ENCODE results near the gene PCK2. TPM values are rescaled to one million over a fixed set of nuclear protein-coding genes. Genes with fewer than 3 reads are reported as not detected.
A peak's percentile ranks its signal among the peaks of the same experiment; 100 is the strongest.

PCK2 gene
- total and polyA plus RNA-seq, 2 of the 13 experiments (the other 11 are each of a cell fraction or from before 2014, with no cell fraction given) = 129 to 272 TPM

GRCh38 chr14:24130717-24131548 lies 36.8 kb downstream of the PCK2 start (continued):
- TF ChIP-seq GMEB1 (CRISPR knock-in tag; IDR thresholded peaks at IDR 0.05; ENCODE audit: borderline replicate concordance) = no peak
- TF ChIP-seq DR1 (CRISPR knock-in tag; IDR thresholded peaks at IDR 0.05) = no peak
- TF ChIP-seq HNF4A (CRISPR knock-in tag; IDR thresholded peaks at IDR 0.05) = peak; percentile 82
- 0 out of 2 replicates have a peak, but pooled peaks have one; percentile 41 for TF ChIP-seq NR2C2 (CRISPR knock-in tag; IDR thresholded peaks at IDR 0.05; ENCODE audit: borderline replicate concordance)
- no peak for TF ChIP-seq ZNF570 (CRISPR knock-in tag; IDR thresholded peaks at IDR 0.05; ENCODE audit: borderline replicate concordance)
- no peak; the same call in 1 of the 2 replicates for TF ChIP-seq MTF2 (CRISPR knock-in tag; IDR thresholded peaks at IDR 0.05; ENCODE audit: borderline replicate concordance)
- TF ChIP-seq ZBTB34 (CRISPR knock-in tag; IDR thresholded peaks at IDR 0.05) = no peak
- peak; percentile 91; the same call in 1 of the 2 replicates for TF ChIP-seq ZNF619 (CRISPR knock-in tag; IDR thresholded peaks at IDR 0.05)
- no peak for TF ChIP-seq SNAI1 (CRISPR knock-in tag; IDR thresholded peaks at IDR 0.05; ENCODE audit: borderline replicate concordance)
- no peak for TF ChIP-seq TCF7 (IDR thresholded peaks at IDR 0.05; ENCODE audit: low read depth)
- no peak for TF ChIP-seq BRD4 (CRISPR knock-in tag; IDR thresholded peaks at IDR 0.05)
- no peak for TF ChIP-seq ZNF777 (CRISPR knock-in tag; IDR thresholded peaks at IDR 0.05)
- 0 out of 2 replicates have a peak, but pooled peaks have one; percentile 65 for TF ChIP-seq ZNF550 (CRISPR knock-in tag; IDR thresholded peaks at IDR 0.05; ENCODE audit: borderline replicate concordance)
- TF ChIP-seq SRY (CRISPR knock-in tag; IDR thresholded peaks at IDR 0.05) = no peak
- TF ChIP-seq ZNF354B (CRISPR knock-in tag; IDR thresholded peaks at IDR 0.05) = no peak
- TF ChIP-seq DNMT3B (CRISPR knock-in tag; conservative IDR thresholded peaks at IDR 0.05) = no peak
- no peak for TF ChIP-seq REXO4 (CRISPR knock-in tag; IDR thresholded peaks at IDR 0.05; ENCODE audit: borderline replicate concordance)
- no peak for TF ChIP-seq SSRP1 (CRISPR knock-in tag; IDR thresholded peaks at IDR 0.05)
- TF ChIP-seq RNF219 (CRISPR knock-in tag; IDR thresholded peaks at IDR 0.05) = no peak
- TF ChIP-seq MATR3 (CRISPR knock-in tag; IDR thresholded peaks at IDR 0.05) = no peak
- TF ChIP-seq ZC3H4 (CRISPR knock-in tag; IDR thresholded peaks at IDR 0.05; ENCODE audit: borderline replicate concordance) = no peak; the same call in 1 of the 2 replicates
- TF ChIP-seq IRF9 (CRISPR knock-in tag; IDR thresholded peaks at IDR 0.05; ENCODE audit: borderline replicate concordance) = peak; percentile 58; the same call in 1 of the 2 replicates
- TF ChIP-seq ATF7 (IDR thresholded peaks at IDR 0.05) = no peak
- TF ChIP-seq ATF7 (CRISPR knock-in tag; IDR thresholded peaks at IDR 0.05) = no peak
